ENCODE data around the gene JAZF1. TPM values are rescaled to one million over a fixed set of nuclear protein-coding genes. Genes with fewer than 3 reads are reported as not detected.

Gene JAZF1
- total and polyA plus RNA-seq, 2 of the 8 experiments (the other 6 are each of a cell fraction or from before 2014, with no cell fraction given): 2.6 to 21.8 TPM

GRCh38 chr7:28110427-28111012 is 70.1 kb downstream of the JAZF1 start (continued):
- no peak for TF ChIP-seq RFX5 (IDR thresholded peaks at IDR 0.05; ENCODE audit: borderline replicate concordance, low read depth, low read length)
- no peak for TF ChIP-seq YY1 (IDR thresholded peaks at IDR 0.05; ENCODE audit: low read depth, low read length)
- TF ChIP-seq TAF7 (optimal IDR thresholded peaks at IDR 0.05; ENCODE audit: borderline replicate concordance, low read depth, low read length): no peak

Measured in H1 (cell line).